Measurements from ENCODE around the gene BOD1L1. TPM values are rescaled to one million over a fixed set of nuclear protein-coding genes. Genes with fewer than 3 reads are reported as not detected.

The BOD1L1 gene
- total RNA-seq, 1 experiment from 2014 or later, result 18.1 TPM

GRCh38 chr4:13547485-13548041 is 80.0 kb downstream of the BOD1L1 start:
- intact Hi-C loops (cut with micrococcal nuclease; ENCODE audit: unreplicated experiment) (loop anchor here (2.0 to 10.0 kb wide), 3 partner anchors 163 to 819 kb away; no protein-coding TSS in a partner anchor), in situ Hi-C loops (cut with HindIII; ENCODE audit: low pct_unique_long_range_greater_than_20kb, low sequenced_read_pairs) (no loop called here)
- ATAC-seq (no peak), DNase-seq (ENCODE audit: low read depth, low spot score) (no peak)
- H3K27me3 ChIP-seq (ENCODE audit: control insufficient read depth, insufficient read depth, low read length), result 0 out of 2 replicates have a peak, but pooled peaks cover 2% of the 10 kb centered on the region
- H3K4me3 ChIP-seq (ENCODE audit: low read depth in 2 of 2, low read length in 2 of 2), result peak overlapping the region; percentile 46 to 54
- no peaks in the 10 kb centered on the region for H3K9me3 ChIP-seq (ENCODE audit: control insufficient read depth, insufficient read depth, low read depth, low read length)
- BruUV-seq (replicated peaks), result no TSS peak
- H3K4me1 ChIP-seq (ENCODE audit: control insufficient read depth, insufficient read depth, low read length), result no peaks in the 10 kb centered on the region
- POLR2A ChIA-PET, result no interaction called here
- CTCF ChIA-PET, result interaction anchor here (1.2 kb wide), 1 partner anchor 694 kb away, joined by 4 read pairs; no protein-coding TSS in a partner anchor
- TF ChIP-seq, protein P1, sequence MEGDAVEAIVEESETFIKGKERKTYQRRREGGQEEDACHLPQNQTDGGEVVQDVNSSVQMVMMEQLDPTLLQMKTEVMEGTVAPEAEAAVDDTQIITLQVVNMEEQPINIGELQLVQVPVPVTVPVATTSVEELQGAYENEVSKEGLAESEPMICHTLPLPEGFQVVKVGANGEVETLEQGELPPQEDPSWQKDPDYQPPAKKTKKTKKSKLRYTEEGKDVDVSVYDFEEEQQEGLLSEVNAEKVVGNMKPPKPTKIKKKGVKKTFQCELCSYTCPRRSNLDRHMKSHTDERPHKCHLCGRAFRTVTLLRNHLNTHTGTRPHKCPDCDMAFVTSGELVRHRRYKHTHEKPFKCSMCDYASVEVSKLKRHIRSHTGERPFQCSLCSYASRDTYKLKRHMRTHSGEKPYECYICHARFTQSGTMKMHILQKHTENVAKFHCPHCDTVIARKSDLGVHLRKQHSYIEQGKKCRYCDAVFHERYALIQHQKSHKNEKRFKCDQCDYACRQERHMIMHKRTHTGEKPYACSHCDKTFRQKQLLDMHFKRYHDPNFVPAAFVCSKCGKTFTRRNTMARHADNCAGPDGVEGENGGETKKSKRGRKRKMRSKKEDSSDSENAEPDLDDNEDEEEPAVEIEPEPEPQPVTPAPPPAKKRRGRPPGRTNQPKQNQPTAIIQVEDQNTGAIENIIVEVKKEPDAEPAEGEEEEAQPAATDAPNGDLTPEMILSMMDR (IDR thresholded peaks at IDR 0.05), result no peak
- TF ChIP-seq SIN3A (IDR thresholded peaks at IDR 0.05; ENCODE audit: borderline replicate concordance, insufficient read depth, low read depth, low read length) (no peak), POLR2AphosphoS5 (IDR thresholded peaks at IDR 0.05; ENCODE audit: low read depth, low read length) (no peak), TCF7L2 (IDR thresholded peaks at IDR 0.05; ENCODE audit: low read depth, low read length) (no peak)
- TF ChIP-seq, protein P2, sequence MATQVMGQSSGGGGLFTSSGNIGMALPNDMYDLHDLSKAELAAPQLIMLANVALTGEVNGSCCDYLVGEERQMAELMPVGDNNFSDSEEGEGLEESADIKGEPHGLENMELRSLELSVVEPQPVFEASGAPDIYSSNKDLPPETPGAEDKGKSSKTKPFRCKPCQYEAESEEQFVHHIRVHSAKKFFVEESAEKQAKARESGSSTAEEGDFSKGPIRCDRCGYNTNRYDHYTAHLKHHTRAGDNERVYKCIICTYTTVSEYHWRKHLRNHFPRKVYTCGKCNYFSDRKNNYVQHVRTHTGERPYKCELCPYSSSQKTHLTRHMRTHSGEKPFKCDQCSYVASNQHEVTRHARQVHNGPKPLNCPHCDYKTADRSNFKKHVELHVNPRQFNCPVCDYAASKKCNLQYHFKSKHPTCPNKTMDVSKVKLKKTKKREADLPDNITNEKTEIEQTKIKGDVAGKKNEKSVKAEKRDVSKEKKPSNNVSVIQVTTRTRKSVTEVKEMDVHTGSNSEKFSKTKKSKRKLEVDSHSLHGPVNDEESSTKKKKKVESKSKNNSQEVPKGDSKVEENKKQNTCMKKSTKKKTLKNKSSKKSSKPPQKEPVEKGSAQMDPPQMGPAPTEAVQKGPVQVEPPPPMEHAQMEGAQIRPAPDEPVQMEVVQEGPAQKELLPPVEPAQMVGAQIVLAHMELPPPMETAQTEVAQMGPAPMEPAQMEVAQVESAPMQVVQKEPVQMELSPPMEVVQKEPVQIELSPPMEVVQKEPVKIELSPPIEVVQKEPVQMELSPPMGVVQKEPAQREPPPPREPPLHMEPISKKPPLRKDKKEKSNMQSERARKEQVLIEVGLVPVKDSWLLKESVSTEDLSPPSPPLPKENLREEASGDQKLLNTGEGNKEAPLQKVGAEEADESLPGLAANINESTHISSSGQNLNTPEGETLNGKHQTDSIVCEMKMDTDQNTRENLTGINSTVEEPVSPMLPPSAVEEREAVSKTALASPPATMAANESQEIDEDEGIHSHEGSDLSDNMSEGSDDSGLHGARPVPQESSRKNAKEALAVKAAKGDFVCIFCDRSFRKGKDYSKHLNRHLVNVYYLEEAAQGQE (IDR thresholded peaks at IDR 0.05; ENCODE audit: insufficient read depth in 1 of 2, low read depth in 2 of 2, low read length in 1 of 2), result no peak
- H3K36me3 ChIP-seq (ENCODE audit: control insufficient read depth, insufficient read depth, low read length), result no peaks in the 10 kb centered on the region
- H3K27ac ChIP-seq (ENCODE audit: low read length), result no peak overlapping the region

GRCh38 chr4:13546941-13547484 is 80.5 kb downstream of the BOD1L1 start:
- ChIA-PET POLR2A (no interaction called here), CTCF (no interaction called here)
- intact Hi-C loops (cut with micrococcal nuclease; ENCODE audit: unreplicated experiment) (loop anchor here (10.0 kb wide), 1 partner anchor 162 kb away; no protein-coding TSS in a partner anchor), in situ Hi-C loops (cut with HindIII; ENCODE audit: low pct_unique_long_range_greater_than_20kb, low sequenced_read_pairs) (no loop called here)
- Histone ChIP-seq H3K36me3 (ENCODE audit: control insufficient read depth, insufficient read depth, low read length) (no peaks in the 10 kb centered on the region), H3K9me3 (ENCODE audit: control insufficient read depth, insufficient read depth, low read depth, low read length) (no peaks in the 10 kb centered on the region), H3K4me3 (ENCODE audit: low read depth in 2 of 2, low read length in 2 of 2) (peak overlapping the region; percentile 46 to 54), H3K4me1 (ENCODE audit: control insufficient read depth, insufficient read depth, low read length) (no peaks in the 10 kb centered on the region), H3K27me3 (ENCODE audit: control insufficient read depth, insufficient read depth, low read length) (0 out of 2 replicates have a peak, but pooled peaks cover 2% of the 10 kb centered on the region), H3K27ac (ENCODE audit: low read length) (no peak overlapping the region)
- ATAC-seq (peak; percentile 19; the same call in 1 of the 2 replicates), DNase-seq (ENCODE audit: low read depth, low spot score) (no peak)
- TF ChIP-seq, protein P1 (IDR thresholded peaks at IDR 0.05), result no peak
- TF ChIP-seq, protein P2 (IDR thresholded peaks at IDR 0.05; ENCODE audit: insufficient read depth in 1 of 2, low read depth in 2 of 2, low read length in 1 of 2), result no peak
- TF ChIP-seq TCF7L2 (IDR thresholded peaks at IDR 0.05; ENCODE audit: low read depth, low read length) (no peak), SIN3A (IDR thresholded peaks at IDR 0.05; ENCODE audit: borderline replicate concordance, insufficient read depth, low read depth, low read length) (no peak), POLR2AphosphoS5 (IDR thresholded peaks at IDR 0.05; ENCODE audit: low read depth, low read length) (no peak)
- no TSS peak for BruUV-seq (replicated peaks)
